GM08714 (cell line): Measurements from ENCODE around the gene EFNB2.

ENCODE experiments used
- H3K4me3 ChIP-seq: fragments of 200-500 bp; sonication (Bioruptor generic); 2 replicates; pipeline ENCODE4 v1.5.1; 2014; ENCODE audit warnings: mild to moderate bottlenecking, low read length, inconsistent platforms
- ZNF274 ChIP-seq: IDR thresholded peaks from 2 replicates; pipeline ENCODE4 v1.6.1; 2012; ENCODE audit warnings: mild to moderate bottlenecking, low read depth, low read length

Gene EFNB2

DNA sequence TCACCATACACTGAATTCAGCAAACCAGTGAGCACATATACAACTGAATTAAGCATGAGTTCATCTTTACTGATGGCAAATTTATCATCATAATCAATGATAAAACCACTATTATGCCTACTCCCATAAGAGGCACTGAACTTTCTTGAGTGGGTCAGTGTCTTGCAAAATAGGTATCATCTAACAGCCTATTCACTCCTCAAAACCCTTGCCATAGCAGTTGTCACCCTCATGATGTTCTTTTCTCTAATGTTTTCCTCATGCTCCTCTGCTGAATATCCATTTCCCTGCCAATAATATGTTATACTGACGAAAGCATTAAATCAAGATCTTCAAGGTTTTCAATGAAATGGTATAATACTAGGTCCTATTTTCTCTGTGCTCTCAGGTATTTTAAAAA lies 26.8 kb upstream of the EFNB2 start:
- no peak overlapping the region for H3K4me3 ChIP-seq
- no peak for TF ChIP-seq ZNF274

DNA sequence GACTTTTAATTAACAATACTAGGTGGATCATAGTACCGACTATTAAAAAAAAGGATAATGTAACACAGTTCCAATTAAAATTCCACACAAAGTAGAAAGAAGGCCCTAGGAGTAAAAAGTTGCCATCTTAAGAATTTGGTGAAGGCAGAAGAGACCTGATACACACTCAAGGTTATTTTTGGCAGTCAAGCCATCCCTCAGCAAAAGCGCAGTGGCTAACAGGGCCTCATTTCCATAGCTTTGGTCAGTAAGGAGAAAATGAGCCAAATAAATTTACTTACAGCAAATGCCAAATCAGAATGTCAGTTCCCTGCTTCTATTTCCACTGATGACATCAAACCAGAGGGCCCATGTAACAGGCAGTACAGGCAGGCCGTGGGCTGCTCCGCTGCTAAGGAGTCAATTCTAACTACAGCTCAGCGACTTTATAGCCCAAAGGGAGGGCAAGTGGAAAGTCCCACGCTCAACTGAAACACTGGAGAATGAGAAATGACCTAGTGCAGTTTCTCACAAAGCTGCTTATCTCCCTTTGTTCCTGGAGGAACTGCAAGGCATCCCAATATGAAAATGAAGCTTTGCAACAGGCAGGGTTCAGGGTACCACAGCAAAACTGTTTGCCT lies 26.2 kb upstream of the EFNB2 start:
- TF ChIP-seq ZNF274: no peak
- H3K4me3 ChIP-seq: peak overlapping the region; percentile 43

DNA sequence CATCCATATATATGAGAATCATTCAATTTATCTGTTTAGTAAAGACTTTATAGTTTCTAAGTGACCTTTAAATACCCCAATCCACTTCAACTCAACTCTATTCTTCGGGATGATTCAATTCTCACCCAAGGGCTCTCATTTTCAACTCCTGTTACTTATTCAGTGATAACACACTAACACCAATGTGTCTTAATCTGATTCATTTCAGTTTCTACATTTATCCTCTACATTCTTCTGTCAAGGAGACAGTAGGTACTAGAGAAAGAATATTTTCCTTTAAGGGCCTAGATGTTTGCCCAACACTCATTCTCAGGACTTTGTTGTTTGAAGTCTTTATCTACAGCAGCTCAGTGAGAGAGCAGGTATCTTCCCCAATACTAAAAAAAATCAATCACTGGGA lies 25.4 kb upstream of the EFNB2 start:
- H3K4me3 ChIP-seq: no peak overlapping the region; the same call in 1 of the 2 replicates
- no peak for TF ChIP-seq ZNF274

DNA sequence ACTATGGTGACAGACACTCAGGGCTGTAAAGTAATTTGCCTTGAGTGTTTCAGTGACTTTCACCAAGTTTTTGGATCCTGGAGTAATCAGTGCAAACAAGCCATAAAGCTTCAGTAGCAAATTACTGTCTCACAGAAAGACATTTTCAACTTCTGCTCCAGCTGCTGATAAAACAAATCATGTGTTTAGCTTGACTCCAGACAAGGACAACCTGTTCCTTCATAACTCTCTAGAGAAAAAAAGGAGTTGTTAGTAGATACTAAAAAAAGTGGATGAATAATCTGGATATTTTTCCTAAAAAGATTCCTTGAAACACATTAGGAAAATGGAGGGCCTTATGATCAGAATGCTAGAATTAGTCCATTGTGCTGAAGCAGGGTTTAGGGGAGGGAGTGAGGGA lies 23.1 kb upstream of the EFNB2 start:
- no peak for TF ChIP-seq ZNF274
- no peak overlapping the region for H3K4me3 ChIP-seq

DNA sequence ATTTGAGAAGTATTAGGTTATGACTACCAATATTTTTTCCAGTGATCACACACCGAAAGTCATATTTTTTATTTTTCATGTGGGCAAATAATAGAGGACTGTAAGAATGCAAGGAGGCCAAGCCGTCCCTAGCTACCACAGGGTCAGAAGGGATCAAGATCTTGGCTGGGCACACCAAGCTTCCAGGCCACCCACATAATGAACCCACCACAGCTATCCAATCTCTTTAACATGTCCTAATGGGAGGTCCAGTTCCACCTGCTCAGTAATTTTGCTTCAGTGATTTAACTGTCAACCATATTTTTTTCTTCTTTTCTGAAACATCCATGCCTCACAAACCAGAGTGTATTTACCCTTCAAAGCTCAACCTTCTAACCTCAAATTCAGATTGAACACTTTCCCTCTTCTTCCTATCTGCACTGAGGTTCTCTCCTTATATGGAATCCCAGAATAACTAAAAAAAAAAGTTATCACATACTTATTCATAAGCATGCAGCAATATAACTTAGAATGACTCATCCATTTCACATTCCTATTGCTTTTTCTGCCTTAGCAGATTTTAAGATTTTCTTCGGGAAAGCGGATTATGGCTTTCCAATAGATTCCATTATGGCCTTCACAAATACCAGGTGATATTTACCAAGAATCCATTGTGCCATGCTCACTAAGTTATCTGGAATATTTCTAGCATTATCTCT lies 20.3 kb upstream of the EFNB2 start:
- H3K4me3 ChIP-seq: no peak overlapping the region
- TF ChIP-seq ZNF274: no peak

DNA sequence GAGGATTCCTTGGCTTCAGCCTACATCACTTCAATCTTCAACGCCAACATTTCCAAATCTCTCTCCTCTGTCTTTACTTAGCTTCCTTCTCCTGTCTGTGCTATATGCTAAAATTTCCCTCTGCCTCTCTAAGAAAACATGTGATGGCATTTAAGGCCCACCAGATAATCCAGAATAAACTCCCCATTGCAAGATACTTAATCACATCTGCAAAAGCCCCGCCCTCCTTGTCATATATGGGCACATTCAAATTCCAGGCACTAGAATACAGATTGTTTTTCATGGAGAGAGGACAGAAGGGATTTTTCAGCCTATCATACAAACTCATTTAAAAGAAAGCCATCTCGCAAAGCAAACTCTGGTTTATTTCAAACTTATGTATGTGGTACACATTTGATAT lies 16.3 kb upstream of the EFNB2 start:
- TF ChIP-seq ZNF274: no peak
- H3K4me3 ChIP-seq: no peak overlapping the region

DNA sequence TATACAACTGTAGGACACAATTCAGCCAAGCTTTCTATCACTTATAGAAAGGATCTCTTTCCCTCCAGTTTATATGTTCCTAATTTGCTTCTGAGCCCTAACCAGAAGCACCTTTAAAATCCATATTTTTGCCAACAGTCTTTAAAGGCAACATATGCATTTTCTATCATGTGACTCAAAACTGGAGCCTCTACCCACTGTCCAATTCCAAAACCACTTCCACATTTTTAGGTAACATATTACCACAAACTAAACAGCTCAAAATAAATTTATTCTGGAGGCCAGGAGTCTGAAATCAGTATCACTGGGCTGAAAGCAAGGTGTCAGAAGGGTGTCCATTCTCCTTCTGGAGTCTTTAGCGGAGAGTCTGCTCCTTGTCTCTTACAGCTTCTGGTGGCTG lies 15.9 kb upstream of the EFNB2 start:
- H3K4me3 ChIP-seq: no peak overlapping the region
- no peak for TF ChIP-seq ZNF274

DNA sequence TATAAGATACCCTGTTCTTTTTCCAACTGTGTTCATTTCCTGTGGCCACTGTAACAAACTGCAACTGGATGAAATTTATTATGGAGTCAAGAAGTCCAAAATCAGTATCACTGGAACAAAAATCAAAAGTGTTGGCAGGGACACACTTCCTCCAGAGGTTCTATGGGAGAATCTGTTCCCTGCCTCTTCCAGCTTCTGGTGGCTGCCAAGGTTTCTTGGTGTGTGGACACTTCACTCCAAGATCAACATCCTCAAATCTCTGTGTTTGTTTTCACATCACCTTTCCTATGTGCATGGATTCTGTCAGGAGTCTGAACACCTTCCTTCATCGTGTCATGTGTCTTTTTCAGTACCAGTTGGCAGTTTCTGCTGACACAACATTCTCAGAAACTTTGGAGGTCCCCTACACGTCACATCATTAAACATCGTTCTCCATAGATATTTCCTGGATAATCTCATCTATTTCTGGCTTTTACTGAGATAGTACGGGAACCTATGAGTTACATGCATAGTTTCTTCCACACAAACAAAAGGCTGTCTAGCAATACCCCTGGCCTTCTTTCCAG lies 15.2 kb upstream of the EFNB2 start:
- TF ChIP-seq ZNF274: no peak
- no peak overlapping the region for H3K4me3 ChIP-seq

DNA sequence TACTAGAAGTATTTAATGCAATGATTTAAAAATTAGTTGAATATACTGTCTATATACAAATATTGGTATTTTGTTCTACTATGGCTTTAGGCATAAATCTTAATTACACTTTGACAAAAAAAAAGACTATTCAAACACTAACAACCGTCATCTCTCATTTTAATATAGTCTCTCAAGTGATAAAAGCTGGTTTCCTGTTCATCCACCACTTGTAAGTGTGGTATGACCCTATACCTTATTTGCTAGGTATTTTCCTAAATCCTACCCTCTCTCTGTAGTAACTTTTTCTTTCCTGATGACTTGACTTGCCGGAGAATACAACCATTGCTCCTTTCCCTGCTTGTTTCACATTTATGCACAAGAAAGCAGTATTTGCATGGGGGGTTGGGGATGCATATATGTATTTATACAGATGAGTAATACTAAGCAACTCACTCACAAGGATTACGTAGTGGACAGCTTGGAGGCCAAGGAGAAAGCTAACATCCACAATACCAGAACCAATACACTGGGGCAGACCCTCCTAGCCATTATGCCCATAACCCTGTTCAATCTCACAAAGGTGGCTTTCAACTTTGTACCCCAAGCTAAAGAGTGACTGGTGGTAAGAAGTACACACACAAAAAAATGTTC lies 12.7 kb upstream of the EFNB2 start:
- no peak overlapping the region for H3K4me3 ChIP-seq
- TF ChIP-seq ZNF274: no peak

DNA sequence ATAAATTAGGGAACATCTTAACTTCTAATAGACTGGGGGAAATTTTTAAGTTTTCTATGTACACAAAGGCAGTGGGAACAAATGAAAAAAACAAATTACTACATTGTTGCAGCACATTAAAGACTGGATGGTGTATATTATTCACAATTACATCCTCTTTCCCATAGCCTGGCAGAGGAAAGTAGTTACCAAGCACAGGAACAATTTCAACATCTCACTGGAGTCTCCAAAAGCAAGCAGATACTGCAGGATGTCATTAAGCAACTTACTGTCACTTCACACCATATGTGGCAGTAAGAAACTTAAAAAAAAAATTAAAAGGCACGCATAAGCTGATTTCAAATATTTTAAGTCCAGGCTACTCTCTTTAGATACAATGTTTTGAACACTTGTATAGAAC lies 6.4 kb upstream of the EFNB2 start:
- no peak for TF ChIP-seq ZNF274

DNA sequence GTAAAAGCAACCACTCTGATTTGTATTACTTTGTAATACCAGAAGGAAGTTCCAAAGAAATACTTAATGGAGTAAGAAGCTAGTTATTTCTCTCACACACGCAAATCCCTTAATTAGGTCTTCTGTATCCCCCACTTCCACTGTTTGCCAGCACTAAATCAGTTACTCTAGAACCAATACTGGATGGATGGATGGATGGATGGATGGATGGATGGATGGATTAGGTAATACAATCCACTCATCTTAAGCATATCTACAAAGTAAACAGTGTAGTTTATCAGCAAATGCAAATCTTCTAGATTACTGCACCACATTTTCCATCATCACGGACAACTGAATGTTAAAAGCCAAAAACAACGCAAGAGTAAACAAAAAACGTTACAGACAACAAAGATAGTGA lies 5.2 kb upstream of the EFNB2 start:
- no peak for TF ChIP-seq ZNF274
- no peak overlapping the region for H3K4me3 ChIP-seq

More for the DNA sequence above, 6.4 kb upstream of the EFNB2 start:
- no peak overlapping the region for H3K4me3 ChIP-seq

DNA sequence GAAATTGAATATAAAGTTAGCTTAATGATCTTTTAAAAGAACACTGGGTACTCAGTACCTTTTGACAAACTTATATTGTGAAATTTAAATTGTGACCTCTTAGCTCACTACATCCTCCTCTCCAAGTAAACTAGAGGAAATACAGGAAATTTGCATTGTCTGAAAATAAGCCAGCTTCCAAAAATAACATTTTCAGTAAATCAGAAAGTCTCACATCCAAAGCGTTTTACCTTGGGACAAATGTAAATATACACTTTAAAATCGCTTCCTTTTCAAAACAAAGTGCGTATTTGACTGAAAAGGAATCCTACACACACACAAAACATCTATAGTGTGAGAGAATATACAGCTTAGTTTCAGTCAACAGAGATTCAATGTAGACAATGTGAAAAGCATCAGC lies 2.1 kb upstream of the EFNB2 start:
- TF ChIP-seq ZNF274: no peak
- H3K4me3 ChIP-seq: no peak overlapping the region

DNA sequence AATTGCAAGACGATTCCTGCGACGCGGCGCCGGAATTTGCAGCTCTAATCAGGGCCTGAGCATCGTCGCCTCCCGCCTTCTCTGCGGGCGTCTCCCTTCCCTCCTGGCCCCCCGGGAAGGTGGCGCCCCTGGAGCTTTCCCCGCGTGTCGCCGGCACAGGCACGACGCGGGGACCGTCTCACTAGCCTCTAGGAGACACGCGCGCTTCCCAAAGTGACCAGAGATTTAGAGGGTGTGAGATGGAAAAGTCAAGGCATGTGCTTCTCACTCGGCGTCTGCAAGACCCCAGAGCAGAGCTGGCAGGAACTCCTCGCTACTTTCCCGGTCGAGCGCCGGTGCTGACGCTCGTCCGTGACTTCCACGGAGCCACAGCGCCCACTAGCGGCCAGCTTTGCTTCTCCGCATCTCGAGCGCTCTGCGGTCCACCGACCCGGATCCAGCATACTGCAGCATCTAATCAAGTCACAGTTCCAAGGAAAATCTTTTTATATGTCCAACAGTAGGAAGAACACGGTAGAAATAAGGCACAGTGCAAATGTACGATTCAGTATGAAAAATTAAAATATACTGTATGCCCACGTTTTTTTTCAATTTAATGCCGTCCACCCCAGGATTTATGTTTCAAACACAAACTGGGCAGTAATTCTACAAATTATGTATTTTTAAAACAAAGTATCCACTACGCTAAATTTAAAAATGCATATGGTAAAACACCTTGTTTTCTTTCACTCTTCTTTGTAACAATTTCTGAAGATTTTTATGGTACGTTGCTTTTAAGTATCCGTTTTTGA lies 977 bp upstream of the EFNB2 start:
- TF ChIP-seq ZNF274: no peak
- peak overlapping the region; percentile 47; the same call in 1 of the 2 replicates for H3K4me3 ChIP-seq

DNA sequence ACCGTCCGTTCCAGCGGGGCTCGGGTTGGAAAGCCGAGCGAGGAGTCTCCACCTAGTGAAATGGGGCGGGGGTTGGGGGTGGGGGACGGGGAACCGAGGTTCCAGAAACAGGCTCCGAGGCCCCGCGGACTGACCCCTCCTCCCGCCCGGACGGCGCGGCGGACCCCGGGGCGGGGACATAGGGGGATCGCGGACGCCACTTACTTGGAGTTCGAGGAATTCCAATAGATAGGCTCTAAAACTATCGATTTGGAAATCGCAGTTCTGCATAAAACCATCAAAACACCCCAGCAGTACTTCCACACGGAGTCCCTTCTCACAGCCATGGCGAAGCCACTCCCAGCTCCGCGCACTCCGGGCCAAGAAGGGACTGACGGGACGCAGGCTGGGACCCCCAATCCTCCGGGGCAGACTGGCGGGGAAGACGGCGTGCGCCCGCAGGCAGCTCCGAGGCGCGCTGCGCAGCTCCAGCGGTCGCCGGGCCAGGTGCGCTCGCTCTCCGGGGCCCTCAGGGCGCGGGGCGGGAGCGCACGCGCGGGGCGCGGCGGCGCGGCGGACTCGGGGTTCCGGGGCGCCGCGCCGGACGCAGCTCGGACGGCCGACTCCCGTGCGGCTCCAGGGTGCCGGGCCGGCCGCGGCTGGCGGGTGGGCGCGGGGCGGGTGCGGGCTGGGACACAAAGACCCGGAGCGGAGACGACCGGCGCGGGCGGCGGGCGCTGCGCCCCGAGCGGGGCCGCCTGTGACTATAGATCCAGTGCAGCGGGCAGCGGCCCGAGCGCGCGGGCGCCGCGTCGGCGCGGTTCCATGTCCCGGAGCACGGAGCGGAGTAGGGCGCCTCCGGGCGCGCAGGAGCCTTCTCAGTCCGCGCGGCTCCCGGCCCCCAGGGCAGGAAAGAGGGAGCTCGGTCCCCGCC lies 567 bp downstream of the EFNB2 start:
- TF ChIP-seq ZNF274: no peak
- peak overlapping the region; percentile 75 for H3K4me3 ChIP-seq
